Activated CD8-positive, alpha-beta memory T cell treated with anti-CD3 and anti-CD28 coated beads for 24 hours (primary cell): ENCODE measurements around the gene PDPR.
"Not testable (repeated sequence)": the region's sequence is repeated elsewhere in the genome, so short reads cannot be mapped to it uniquely, and the experiment has no call there.

Experiments used
- DNase-seq: peaks from one replicate; pipeline ENCODE4 v3.0.0-alpha.2; 2020

The PDPR gene

GRCh38 chr16:70166688-70167087, 52.6 kb downstream of the PDPR start:
- DNase-seq = not testable (repeated sequence)

GRCh38 chr16:70173212-70173837, 59.2 kb downstream of the PDPR start, which contains the start of gene CLEC18C:
Gene CLEC18C, plus strand, starts transcription at chr16:70173787. Its CDS starts 492 bp downstream, at chr16:70174279.
- not testable (repeated sequence) for DNase-seq

GRCh38 chr16:70173916-70174315, 59.8 kb downstream of the PDPR start:
- not testable (repeated sequence) for DNase-seq

GRCh38 chr16:70174387-70174932, 60.3 kb downstream of the PDPR start:
- DNase-seq = not testable (repeated sequence)

GRCh38 chr16:70187858-70188607, 73.9 kb downstream of the PDPR start:
- not testable (repeated sequence) for DNase-seq

GRCh38 chr16:70188608-70188915, 74.4 kb downstream of the PDPR start:
- not testable (repeated sequence) for DNase-seq

GRCh38 chr16:70190574-70190973, 76.4 kb downstream of the PDPR start:
- not testable (repeated sequence) for DNase-seq

GRCh38 chr16:70196683-70197300, 82.7 kb downstream of the PDPR start:
- DNase-seq = not testable (repeated sequence)

GRCh38 chr16:70197611-70198010, 83.5 kb downstream of the PDPR start:
- not testable (repeated sequence) for DNase-seq

GRCh38 chr16:70198230-70198629, 84.1 kb downstream of the PDPR start:
- not testable (repeated sequence) for DNase-seq

- DNase-seq = not testable (repeated sequence)
Measured at GRCh38 chr16:70198666-70199065, 84.5 kb downstream of the PDPR start.

- DNase-seq = not testable (repeated sequence)
Measured at GRCh38 chr16:70199170-70199569, 85.0 kb downstream of the PDPR start.

GRCh38 chr16:70200063-70200462, 85.9 kb downstream of the PDPR start:
- not testable (repeated sequence) for DNase-seq

- DNase-seq = not testable (repeated sequence)
Measured at GRCh38 chr16:70203508-70203907, 89.4 kb downstream of the PDPR start.

GRCh38 chr16:70204010-70204409, 89.9 kb downstream of the PDPR start:
- not testable (repeated sequence) for DNase-seq

GRCh38 chr16:70204668-70205405, 90.7 kb downstream of the PDPR start:
- not testable (repeated sequence) for DNase-seq

GRCh38 chr16:70206382-70206781, 92.2 kb downstream of the PDPR start:
- not testable (repeated sequence) for DNase-seq
